ENCODE measurements around the gene VKORC1L1.

Gene VKORC1L1

GRCh38 chr7:65966146-65966545 is 93.3 kb downstream of the VKORC1L1 start:
- in situ Hi-C loops (cut with MboI; ENCODE audit: low sequenced_read_pairs, unreplicated experiment) = no loop called here
- TF ChIP-seq, protein P1, sequence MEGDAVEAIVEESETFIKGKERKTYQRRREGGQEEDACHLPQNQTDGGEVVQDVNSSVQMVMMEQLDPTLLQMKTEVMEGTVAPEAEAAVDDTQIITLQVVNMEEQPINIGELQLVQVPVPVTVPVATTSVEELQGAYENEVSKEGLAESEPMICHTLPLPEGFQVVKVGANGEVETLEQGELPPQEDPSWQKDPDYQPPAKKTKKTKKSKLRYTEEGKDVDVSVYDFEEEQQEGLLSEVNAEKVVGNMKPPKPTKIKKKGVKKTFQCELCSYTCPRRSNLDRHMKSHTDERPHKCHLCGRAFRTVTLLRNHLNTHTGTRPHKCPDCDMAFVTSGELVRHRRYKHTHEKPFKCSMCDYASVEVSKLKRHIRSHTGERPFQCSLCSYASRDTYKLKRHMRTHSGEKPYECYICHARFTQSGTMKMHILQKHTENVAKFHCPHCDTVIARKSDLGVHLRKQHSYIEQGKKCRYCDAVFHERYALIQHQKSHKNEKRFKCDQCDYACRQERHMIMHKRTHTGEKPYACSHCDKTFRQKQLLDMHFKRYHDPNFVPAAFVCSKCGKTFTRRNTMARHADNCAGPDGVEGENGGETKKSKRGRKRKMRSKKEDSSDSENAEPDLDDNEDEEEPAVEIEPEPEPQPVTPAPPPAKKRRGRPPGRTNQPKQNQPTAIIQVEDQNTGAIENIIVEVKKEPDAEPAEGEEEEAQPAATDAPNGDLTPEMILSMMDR (IDR thresholded peaks at IDR 0.05; ENCODE audit: borderline replicate concordance, control extremely low read depth, extremely low read depth, insufficient read depth, missing control alignments) = no peak
- DNase-seq (ENCODE audit: low spot score) = no peak

DNA sequence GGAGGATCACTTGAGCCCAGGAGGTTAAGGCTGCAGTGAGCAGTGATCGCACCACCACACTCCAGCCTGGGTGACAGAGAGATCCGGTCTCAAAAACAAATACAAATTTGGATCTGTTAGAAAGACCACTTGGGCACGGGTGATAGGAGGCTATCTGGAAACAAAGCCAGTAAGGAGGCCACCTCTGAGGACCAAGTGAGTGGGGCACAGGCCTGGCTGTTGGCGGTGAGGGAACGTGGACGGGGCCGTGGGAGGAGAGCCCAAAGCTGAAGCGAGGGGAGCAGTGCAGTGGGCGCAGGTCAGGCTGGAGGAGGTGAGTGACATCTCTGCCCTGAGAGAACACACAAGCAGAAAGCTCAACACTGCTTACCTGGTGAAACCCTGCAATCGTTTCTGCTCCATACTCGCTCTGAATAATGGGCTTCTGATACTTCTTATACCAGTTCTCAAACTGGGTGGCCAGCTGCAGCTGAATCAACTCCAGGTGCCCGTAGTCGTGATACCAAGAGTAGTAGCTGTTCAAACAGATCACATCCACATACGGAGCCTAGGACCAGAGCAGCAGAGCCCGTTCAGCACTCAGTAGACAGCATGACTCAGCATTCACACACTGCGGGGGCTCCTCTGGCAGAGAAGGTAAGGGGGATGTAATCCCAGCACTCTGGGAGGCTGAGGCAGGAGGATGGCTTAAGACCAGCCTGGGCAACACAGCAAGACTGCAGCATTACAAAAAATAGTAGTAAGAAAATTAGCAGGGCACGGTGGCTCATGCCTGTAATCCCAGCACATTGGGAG is 94.7 kb downstream of the VKORC1L1 start:
- in situ Hi-C loops (cut with MboI; ENCODE audit: low sequenced_read_pairs, unreplicated experiment) = no loop called here
- TF ChIP-seq, protein P1 (IDR thresholded peaks at IDR 0.05; ENCODE audit: borderline replicate concordance, control extremely low read depth, extremely low read depth, insufficient read depth, missing control alignments) = no peak
- no peak for DNase-seq (ENCODE audit: low spot score)

DNA sequence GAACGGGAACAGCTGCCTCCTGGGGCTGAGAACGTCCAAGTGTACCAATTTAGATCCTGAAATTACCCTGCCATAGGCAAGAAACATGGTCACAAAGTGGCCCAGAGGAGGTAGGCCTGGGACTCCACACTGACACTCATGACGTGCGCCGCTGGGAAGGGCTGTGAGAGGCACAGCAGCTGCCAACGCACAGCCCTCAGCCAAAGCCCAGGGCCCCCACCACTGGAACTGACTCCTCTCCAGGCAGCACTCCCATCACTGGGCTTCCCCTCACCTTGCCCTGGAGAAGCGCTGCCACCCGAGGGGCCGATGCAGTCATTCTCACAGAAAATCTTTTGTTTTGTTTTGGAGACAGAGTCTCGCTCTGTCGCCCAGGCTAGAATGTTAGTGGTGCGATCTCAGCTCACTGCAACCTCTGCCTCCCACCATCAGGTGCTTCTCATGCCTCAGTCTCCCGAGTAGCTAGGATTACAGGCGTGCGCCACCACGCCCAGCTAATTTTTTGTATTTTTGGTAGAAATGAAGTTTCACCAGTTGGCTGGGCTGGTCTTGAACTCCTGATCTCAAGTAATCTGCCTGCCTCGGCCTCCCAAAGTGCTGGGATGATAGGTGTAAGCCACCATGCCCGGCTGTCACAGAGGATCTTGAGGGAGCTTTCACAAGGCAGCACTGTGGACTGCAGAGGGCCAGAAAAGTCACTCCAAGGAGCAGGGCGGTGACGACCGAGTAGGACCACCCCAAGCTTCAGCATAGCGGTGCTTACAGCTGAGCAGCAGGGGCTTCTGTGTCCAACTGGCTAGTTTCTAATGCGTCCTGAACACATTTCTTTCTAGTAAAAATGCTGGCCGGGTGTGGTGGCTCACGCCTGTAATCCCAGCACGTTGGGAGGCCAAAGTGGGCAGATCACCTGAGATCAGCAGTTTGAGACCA is 95.6 kb downstream of the VKORC1L1 start:
- no peak for DNase-seq (ENCODE audit: low spot score)
- in situ Hi-C loops (cut with MboI; ENCODE audit: low sequenced_read_pairs, unreplicated experiment) = no loop called here
- TF ChIP-seq, protein P1 (IDR thresholded peaks at IDR 0.05; ENCODE audit: borderline replicate concordance, control extremely low read depth, extremely low read depth, insufficient read depth, missing control alignments) = no peak

GRCh38 chr7:65971021-65971420 is 98.1 kb downstream of the VKORC1L1 start:
- no peak for DNase-seq (ENCODE audit: low spot score)
- in situ Hi-C loops (cut with MboI; ENCODE audit: low sequenced_read_pairs, unreplicated experiment) = no loop called here
- TF ChIP-seq, protein P1 (IDR thresholded peaks at IDR 0.05; ENCODE audit: borderline replicate concordance, control extremely low read depth, extremely low read depth, insufficient read depth, missing control alignments) = no peak

DNA sequence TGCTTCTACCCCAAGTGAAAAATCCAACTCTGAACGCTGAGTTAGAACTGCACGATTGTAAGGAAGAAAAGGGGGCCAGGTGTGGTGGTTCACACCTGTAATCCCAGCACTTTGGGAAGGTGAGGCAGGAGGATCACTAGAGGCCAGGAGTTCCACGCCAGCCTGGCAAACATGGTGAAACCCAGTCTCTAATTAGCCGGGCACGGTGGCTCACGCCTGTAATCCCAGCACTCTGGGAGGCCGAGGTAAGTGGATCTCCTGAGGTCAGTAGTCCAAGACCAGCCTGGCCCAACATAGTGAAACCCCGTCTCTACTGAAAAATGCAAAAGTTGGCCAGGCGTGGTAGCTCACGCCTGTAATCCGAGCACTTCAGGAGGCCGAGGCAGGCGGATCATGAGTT is 100.1 kb downstream of the VKORC1L1 start:
- no peak for DNase-seq (ENCODE audit: low spot score)
- in situ Hi-C loops (cut with MboI; ENCODE audit: low sequenced_read_pairs, unreplicated experiment) = no loop called here
- TF ChIP-seq, protein P1 (IDR thresholded peaks at IDR 0.05; ENCODE audit: borderline replicate concordance, control extremely low read depth, extremely low read depth, insufficient read depth, missing control alignments) = no peak

DNA sequence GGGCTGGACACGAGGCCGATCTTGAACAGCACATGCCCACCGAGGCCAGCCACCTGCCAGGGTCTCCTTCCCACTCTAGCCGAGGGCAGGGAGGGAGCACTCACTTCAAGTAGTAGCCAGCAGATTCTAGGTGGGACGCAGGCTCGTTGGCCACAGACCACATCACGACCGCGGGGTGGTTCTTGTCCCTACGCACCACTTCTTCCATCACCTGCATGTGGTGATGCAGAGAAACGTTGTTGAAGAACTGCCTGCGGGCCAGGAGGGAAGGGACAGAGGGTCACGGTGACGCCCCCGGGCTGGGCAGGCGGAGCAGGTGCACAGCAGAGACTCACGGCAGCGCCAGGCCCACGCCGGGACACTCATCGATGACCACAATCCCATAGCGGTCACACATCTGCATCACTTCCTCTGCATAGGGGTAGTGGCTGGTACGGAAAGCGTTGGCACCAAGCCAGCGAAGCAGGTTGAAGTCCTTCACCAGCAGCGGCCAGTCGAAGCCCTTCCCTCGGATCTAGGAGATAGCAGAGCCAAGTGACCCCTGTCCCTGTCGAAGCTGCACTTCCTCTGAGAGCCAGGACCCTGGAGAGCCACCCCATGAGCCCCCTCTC is 101.4 kb downstream of the VKORC1L1 start:
- TF ChIP-seq, protein P1 (IDR thresholded peaks at IDR 0.05; ENCODE audit: borderline replicate concordance, control extremely low read depth, extremely low read depth, insufficient read depth, missing control alignments) = no peak
- in situ Hi-C loops (cut with MboI; ENCODE audit: low sequenced_read_pairs, unreplicated experiment) = no loop called here
- DNase-seq (ENCODE audit: low spot score) = no peak

Measured in GM13976 (cell line).